Omental fat pad (tissue), 4 donors: ENCODE data around the gene TP73. TPM values are rescaled to one million over a fixed set of nuclear protein-coding genes. Genes with fewer than 3 reads are reported as not detected.

Experiments
- ATAC-seq: fragments of 150-250 bp; one replicate; pipeline ENCODE4 v1.9.1; 2016; ENCODE audit warnings: mild to moderate bottlenecking, moderate library complexity; ENCODE audit not compliant: low FRiP score
- DNase-seq: peaks from one replicate; pipeline ENCODE4 v3.0.0-alpha.2; 2019; ENCODE audit warnings: low spot score
- total RNA-seq, 4 donors: library from RNA; depleted of rRNA; stranded (reverse); fragments of >200 nt; gene quantifications; one replicate each; pipeline ENCODE4 v1.1.0, GENCODE V29; 2016
- TF ChIP-seq, protein P1 (sequence below), 3 donors: fragments of 450-650 bp; IDR thresholded peaks; one replicate each; pipeline ENCODE4 v1.5.1; 2016 to 2017; ENCODE audit warnings: antibody characterized with exemption in 3 of 3, mild to moderate bottlenecking in 3 of 3, moderate library complexity in 2 of 3

The TP73 gene
- total RNA-seq, 4 donors from 2014 or later = not detected

DNA sequence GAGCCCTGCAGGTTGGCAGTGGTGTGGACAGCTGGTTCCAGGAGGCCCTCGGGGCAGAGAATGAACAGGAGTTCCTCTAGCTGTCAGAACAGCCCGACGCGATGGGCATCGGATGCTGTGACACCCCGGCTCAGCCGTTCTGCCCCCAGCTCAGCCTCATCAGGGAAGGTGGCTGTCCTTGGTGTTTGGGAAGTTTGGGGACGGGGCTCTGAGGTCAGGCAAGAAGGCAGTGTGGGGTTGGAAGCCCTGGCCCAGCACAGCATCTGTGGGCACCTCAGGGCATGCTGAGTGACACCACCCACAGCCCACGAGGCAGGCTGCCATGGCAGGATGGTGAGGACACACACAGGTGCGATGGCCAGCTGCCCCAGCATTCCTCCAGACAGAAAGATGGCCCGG lies 59.1 kb downstream of the TP73 start:
- DNase-seq (no peak), ATAC-seq (no peak)
- TF ChIP-seq, protein P1, sequence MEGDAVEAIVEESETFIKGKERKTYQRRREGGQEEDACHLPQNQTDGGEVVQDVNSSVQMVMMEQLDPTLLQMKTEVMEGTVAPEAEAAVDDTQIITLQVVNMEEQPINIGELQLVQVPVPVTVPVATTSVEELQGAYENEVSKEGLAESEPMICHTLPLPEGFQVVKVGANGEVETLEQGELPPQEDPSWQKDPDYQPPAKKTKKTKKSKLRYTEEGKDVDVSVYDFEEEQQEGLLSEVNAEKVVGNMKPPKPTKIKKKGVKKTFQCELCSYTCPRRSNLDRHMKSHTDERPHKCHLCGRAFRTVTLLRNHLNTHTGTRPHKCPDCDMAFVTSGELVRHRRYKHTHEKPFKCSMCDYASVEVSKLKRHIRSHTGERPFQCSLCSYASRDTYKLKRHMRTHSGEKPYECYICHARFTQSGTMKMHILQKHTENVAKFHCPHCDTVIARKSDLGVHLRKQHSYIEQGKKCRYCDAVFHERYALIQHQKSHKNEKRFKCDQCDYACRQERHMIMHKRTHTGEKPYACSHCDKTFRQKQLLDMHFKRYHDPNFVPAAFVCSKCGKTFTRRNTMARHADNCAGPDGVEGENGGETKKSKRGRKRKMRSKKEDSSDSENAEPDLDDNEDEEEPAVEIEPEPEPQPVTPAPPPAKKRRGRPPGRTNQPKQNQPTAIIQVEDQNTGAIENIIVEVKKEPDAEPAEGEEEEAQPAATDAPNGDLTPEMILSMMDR (IDR thresholded peaks at IDR 0.05) = no peak

DNA sequence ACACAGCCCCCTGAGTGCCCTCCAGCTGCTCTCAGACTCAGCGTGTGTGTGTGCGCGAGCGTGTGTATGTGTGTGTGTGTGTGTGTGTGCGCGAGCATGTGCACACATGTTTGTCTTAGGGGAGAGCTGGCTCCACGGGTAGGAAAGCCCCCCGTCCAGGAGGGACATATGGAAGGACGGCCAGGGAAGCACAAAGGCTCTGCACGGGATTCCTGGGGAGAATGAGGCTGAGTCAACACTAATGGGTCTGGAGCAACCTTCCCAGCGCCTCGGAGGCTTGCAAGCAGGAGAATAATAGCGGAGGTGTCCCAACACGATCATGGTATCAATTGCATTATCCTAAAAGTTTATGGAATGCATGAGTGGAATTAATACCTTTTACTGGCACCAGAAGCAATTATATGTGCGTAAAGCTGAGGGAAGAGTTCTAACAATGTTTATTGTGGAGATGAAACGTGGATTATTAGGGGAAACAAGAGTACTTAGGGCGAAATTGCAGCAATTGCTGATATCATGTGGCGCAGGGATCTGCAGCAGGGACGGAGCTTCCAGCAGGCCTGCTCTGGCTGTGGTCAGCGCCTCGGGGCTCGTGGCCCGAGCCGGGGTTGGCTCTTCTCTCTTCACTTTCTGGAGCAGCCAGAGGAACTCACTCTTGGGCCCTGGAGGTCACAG lies 59.6 kb downstream of the TP73 start:
- TF ChIP-seq, protein P1 (IDR thresholded peaks at IDR 0.05) = no peak
- ATAC-seq (no peak), DNase-seq (no peak)

DNA sequence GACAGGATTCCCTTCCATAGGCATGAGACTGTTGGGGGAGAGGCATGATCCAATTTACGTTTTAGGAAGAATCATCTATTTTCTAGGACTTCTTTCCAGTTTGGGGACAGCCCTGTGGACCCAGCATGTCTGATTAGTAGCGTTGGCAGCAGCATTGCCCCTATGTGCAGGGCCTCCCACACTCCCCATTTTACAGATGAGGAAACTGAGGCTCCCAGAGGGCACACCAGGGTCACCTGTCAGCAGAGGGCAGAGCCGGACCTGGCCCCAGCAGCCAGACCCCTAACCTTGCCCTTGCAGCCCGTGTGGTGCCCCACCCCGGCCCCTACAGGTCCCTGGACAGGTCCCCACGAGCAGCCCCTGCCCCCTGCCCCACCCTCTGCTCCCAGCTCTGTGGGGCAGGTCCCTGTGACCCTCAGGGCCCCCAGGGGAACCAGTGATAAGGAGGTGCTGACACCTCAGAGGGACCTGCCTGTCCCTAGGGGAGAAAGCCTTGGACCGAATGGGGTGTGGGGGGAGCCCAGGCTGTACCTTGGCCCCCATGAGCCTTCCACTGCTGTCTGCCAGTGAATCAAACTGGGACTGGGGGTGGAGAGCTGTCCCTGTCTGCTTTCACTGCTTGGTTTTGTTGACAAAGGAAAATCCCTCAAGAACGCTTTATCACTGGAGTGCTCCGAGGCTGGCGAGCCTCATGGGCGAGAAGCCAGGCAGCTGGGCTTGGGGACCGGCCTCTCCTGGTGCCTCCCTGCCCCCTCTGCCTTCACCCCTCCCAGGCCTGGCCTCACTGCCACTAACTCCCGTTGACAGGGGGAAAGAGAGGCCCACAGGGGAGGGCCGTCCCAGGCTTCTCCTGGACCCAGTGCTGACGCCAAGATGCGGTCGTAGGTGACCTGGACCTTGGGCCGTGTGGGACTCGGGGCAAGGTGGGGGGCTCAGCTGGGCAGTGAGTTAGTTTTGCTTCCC lies 60.5 kb downstream of the TP73 start:
- DNase-seq (no peak), ATAC-seq (no peak)
- TF ChIP-seq, protein P1 (IDR thresholded peaks at IDR 0.05) = no peak

DNA sequence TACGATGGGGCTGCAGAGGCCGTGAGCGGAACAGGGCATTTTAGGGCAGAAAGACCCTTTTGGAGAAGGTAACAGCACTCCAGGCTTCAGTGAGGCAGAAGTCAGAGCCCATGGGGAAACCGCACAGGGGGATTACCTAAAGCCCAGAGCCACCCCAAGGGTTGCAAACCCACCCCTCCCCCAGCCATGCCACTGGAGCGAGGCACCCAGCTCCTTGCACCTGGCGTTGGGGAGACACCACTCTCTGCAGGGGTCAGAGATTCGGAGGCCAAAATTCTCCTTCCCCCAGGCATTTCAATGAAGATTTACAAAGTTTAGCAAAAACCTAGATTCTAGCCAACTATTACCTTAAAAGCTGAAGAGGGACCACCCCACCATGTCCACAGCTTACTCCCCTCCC lies 61.5 kb downstream of the TP73 start:
- DNase-seq (no peak), ATAC-seq (no peak)
- TF ChIP-seq, protein P1 (IDR thresholded peaks at IDR 0.05) = no peak

DNA sequence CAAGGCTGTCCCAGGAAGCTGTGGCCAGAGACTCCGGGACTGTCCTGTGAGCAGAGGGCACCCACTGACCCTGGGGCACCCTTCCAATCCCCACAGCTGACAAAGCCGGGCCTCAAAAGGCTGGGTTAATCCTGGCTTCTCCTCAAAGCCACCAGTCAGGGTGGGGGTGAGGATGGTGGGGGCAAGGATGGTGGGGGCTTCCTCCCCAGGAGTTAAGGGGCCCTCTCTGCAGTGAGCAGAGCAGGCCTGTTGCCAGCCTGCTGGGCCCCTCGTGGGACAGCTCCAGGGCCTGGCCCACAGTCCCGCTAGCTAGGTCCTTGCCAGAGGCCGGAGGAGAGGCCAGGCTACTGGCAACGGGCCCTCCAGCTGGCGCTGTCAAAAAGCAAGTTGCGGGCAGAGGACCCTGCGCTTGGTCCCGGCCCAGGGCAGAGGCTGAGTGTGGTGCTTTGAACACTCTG lies 62.0 kb downstream of the TP73 start:
- TF ChIP-seq, protein P1 (IDR thresholded peaks at IDR 0.05) = no peak
- no peak for ATAC-seq
- DNase-seq = no peak

DNA sequence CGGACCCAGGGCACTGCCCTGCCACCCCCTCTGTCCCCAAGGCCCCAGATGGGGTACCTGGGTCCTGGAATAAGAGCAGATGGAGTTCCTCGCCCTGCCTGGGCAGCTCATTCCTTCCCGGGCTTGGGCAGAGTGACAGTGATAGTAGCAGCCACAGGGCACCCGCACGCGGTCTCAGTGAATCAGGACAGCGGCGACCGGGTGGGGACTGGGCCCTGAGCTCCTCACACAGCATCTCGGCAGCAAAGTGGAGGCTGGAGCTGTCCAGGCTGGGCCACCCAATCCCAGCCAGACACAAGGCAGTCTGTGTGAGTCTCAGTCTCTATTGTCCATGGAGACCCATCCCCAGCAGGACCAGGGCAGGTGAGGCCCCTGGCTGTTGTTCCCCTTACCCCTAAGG lies 62.5 kb downstream of the TP73 start:
- TF ChIP-seq, protein P1 (IDR thresholded peaks at IDR 0.05) = no peak
- no peak for ATAC-seq
- DNase-seq = no peak
